PC-3 (cell line): ENCODE results near the gene TNS3.

ENCODE experiments used
- EZH2 ChIP-seq: fragments of 300-600 bp; sonication (generic); IDR thresholded peaks from one replicate; pipeline ENCODE4 v1.6.1; 2017; ENCODE audit warnings: antibody characterized with exemption, mild to moderate bottlenecking, low read length; ENCODE audit not compliant: unreplicated experiment
- EZH2phosphoT487 ChIP-seq: fragments of 300-600 bp; sonication (generic); IDR thresholded peaks from 2 replicates; pipeline ENCODE4 v1.6.1; 2018; ENCODE audit warnings: mild to moderate bottlenecking, antibody characterized with exemption, low read length, borderline replicate concordance
- TF ChIP-seq, protein P1 (sequence below): fragments of 300-600 bp; sonication (generic); conservative IDR thresholded peaks from 2 replicates; pipeline ENCODE4 v1.5.1; 2017; ENCODE audit warnings: antibody characterized with exemption, low read depth, mild to moderate bottlenecking, low read length

DNA sequence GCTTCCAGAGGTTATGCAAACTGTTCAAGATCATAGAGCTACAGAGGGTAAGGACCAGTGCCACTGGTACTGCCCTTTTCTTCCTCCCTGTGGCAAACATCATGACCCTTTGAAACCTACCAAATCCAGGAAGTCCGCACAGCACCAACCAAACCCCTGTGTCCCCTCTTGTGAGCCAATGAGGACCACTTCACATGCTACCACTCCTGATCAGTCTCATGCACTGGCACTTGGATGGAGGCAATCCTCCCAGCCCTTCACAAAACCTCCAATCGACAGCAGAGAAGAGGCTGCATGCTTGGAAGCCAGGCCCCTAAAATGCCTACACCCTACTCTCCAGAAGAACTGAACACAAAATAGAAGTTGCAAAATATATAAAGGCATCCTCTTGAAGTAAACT, 248.0 kb downstream of the TNS3 start:
- TF ChIP-seq, protein P1, sequence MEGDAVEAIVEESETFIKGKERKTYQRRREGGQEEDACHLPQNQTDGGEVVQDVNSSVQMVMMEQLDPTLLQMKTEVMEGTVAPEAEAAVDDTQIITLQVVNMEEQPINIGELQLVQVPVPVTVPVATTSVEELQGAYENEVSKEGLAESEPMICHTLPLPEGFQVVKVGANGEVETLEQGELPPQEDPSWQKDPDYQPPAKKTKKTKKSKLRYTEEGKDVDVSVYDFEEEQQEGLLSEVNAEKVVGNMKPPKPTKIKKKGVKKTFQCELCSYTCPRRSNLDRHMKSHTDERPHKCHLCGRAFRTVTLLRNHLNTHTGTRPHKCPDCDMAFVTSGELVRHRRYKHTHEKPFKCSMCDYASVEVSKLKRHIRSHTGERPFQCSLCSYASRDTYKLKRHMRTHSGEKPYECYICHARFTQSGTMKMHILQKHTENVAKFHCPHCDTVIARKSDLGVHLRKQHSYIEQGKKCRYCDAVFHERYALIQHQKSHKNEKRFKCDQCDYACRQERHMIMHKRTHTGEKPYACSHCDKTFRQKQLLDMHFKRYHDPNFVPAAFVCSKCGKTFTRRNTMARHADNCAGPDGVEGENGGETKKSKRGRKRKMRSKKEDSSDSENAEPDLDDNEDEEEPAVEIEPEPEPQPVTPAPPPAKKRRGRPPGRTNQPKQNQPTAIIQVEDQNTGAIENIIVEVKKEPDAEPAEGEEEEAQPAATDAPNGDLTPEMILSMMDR = no peak
- TF ChIP-seq EZH2 (no peak), EZH2phosphoT487 (no peak)
